Esophagus (tissue), 2 donors: Measurements from ENCODE around the gene HES2. TPM values are rescaled to one million over a fixed set of nuclear protein-coding genes. Genes with fewer than 3 reads are reported as not detected.
A peak's percentile ranks its signal among the peaks of the same experiment; 100 is the strongest.
"Not testable (repeated sequence)": the region's sequence is repeated elsewhere in the genome, so short reads cannot be mapped to it uniquely, and the experiment has no call there.

Experiments used
- H3K27ac ChIP-seq, 2 donors: one replicate each; pipeline ENCODE4 v1.5.1; 2013; ENCODE audit warnings: low read depth in 2 of 2, mild to moderate bottlenecking in 2 of 2, inconsistent platforms in 1 of 2, low read length in 1 of 2, moderate library complexity in 1 of 2
- H3K27me3 ChIP-seq, 2 donors: one replicate each; pipeline ENCODE4 v1.6.1; 2013; ENCODE audit warnings: low read length in 2 of 2, control low read depth in 1 of 2, mild to moderate bottlenecking in 1 of 2; ENCODE audit not compliant: insufficient read depth in 2 of 2, control insufficient read depth in 1 of 2
- H3K36me3 ChIP-seq, 2 donors: one replicate each; pipeline ENCODE4 v1.6.1; 2013; ENCODE audit warnings: low read length in 1 of 2; ENCODE audit not compliant: control insufficient read depth in 2 of 2, insufficient read depth in 2 of 2
- H3K4me1 ChIP-seq, 2 donors: one replicate each; pipeline ENCODE4 v1.6.1; 2013; ENCODE audit warnings: low read length in 1 of 2; ENCODE audit not compliant: control insufficient read depth in 2 of 2, insufficient read depth in 2 of 2
- H3K4me3 ChIP-seq, 2 donors: one replicate each; pipeline ENCODE4 v1.5.1; 2013; ENCODE audit warnings: low read length in 2 of 2, mild to moderate bottlenecking in 2 of 2, low read depth in 1 of 2, moderate library complexity in 1 of 2
- H3K9me3 ChIP-seq, 2 donors: one replicate each; pipeline ENCODE4 v1.6.1; 2013; ENCODE audit warnings: mild to moderate bottlenecking in 2 of 2, low read depth in 1 of 2, low read length in 1 of 2, moderate library complexity in 1 of 2; ENCODE audit not compliant: control insufficient read depth in 2 of 2, insufficient read depth in 1 of 2
- WGBS, 2 donors: extraction: QIAGEN DNeasy Blood & Tissue Kit; methylation state at CpG; one replicate each; pipeline ENCODE4 v1.1.7; 2013; 5-methylcytosine and 5-hydroxymethylcytosine counted together
- polyA plus RNA-seq, 2 donors: library from polyadenylated mRNA; stranded (reverse); fragments of 200-250 nt; gene quantifications; one replicate each; pipeline ENCODE4 v1.2.3, GENCODE V29; 2013
- donor health status: healthy with polysubstance abuse.
- donor health status: Bipolar disorder and iron deficiency.

HES2 gene
- polyA plus RNA-seq, 2 donors = 34.2 to 34.3 TPM

GRCh38 chr1:6454856-6455751, 35.4 kb upstream of the HES2 start:
- H3K36me3 ChIP-seq = no peaks in the 10 kb centered on the region
- H3K4me1 ChIP-seq = peaks cover 7 to 8% of the 10 kb centered on the region in 2 donors
- no peaks in the 10 kb centered on the region for H3K9me3 ChIP-seq
- no peaks in the 10 kb centered on the region for H3K27me3 ChIP-seq
- H3K27ac ChIP-seq = no peak overlapping the region
- WGBS, 2 donors = 5 to 16% methylated on average over 98 to 115 of the region's 115 CpGs
- H3K4me3 ChIP-seq = peak overlapping the region; percentile 6 to 20

- WGBS, 2 donors = 16 to 21% methylated on average over 82 to 85 of the region's 85 CpGs
- H3K27ac ChIP-seq, H3K4me1 ChIP-seq, H3K27me3 ChIP-seq, H3K9me3 ChIP-seq, H3K36me3 ChIP-seq: not testable (repeated sequence)
- peak overlapping the region in 1 of 2 donors; percentile 20 for H3K4me3 ChIP-seq
Measured at GRCh38 chr1:6453895-6454855, 34.5 kb upstream of the HES2 start.

- peaks cover 0 to 9% of the 10 kb centered on the region in 2 donors for H3K27me3 ChIP-seq
- WGBS, 2 donors = 66 to 71% methylated on average over 6 of the region's 6 CpGs
Measured at GRCh38 chr1:6450943-6451373, 31.2 kb upstream of the HES2 start.

GRCh38 chr1:6450486-6450885, 30.8 kb upstream of the HES2 start:
- H3K9me3 ChIP-seq, H3K4me3 ChIP-seq, H3K27ac ChIP-seq, H3K27me3 ChIP-seq, H3K36me3 ChIP-seq: not testable (repeated sequence)
- H3K4me1 ChIP-seq = peaks cover 8 to 20% of the 10 kb centered on the region in 2 donors
- 53 to 58% methylated on average over 6 to 10 of the region's 10 CpGs for WGBS, 2 donors

More at GRCh38 chr1:6450943-6451373, 31.2 kb upstream of the HES2 start:
- H3K4me1 ChIP-seq = peaks cover 10 to 22% of the 10 kb centered on the region in 2 donors
- no peaks in the 10 kb centered on the region for H3K9me3 ChIP-seq
- no peak overlapping the region for H3K4me3 ChIP-seq
- no peak overlapping the region for H3K27ac ChIP-seq
- no peaks in the 10 kb centered on the region for H3K36me3 ChIP-seq

GRCh38 chr1:6450005-6450450, 30.3 kb upstream of the HES2 start:
- Histone ChIP-seq H3K27ac (no peak overlapping the region), H3K4me3 (no peak overlapping the region), H3K36me3 (no peaks in the 10 kb centered on the region), H3K9me3 (no peaks in the 10 kb centered on the region), H3K27me3 (peaks cover 0 to 9% of the 10 kb centered on the region in 2 donors), H3K4me1 (peaks cover 6 to 16% of the 10 kb centered on the region in 2 donors)
- 54 to 58% methylated on average over 6 to 7 of the region's 7 CpGs for WGBS, 2 donors

GRCh38 chr1:6448749-6449631, 29.3 kb upstream of the HES2 start:
- Histone ChIP-seq H3K4me1 (peaks cover 6 to 14% of the 10 kb centered on the region in 2 donors), H3K27me3 (peaks cover 0 to 9% of the 10 kb centered on the region in 2 donors), H3K9me3 (no peaks in the 10 kb centered on the region), H3K27ac (no peak overlapping the region), H3K36me3 (peaks cover 0 to 6% of the 10 kb centered on the region in 2 donors), H3K4me3 (peak overlapping the region; percentile 13 to 34)
- 7 to 24% methylated on average over 20 to 66 of the region's 66 CpGs for WGBS, 2 donors

GRCh38 chr1:6447818-6448748, 28.4 kb upstream of the HES2 start:
- peaks cover 0 to 6% of the 10 kb centered on the region in 2 donors for H3K36me3 ChIP-seq
- H3K27ac ChIP-seq = no peak overlapping the region
- 1 to 2% methylated on average over 51 to 68 of the region's 68 CpGs for WGBS, 2 donors
- peaks cover 0 to 9% of the 10 kb centered on the region in 2 donors for H3K27me3 ChIP-seq
- H3K4me3 ChIP-seq = peak overlapping the region in 1 of 2 donors; percentile 34
- H3K4me1 ChIP-seq = peaks cover 6 to 14% of the 10 kb centered on the region in 2 donors
- no peaks in the 10 kb centered on the region for H3K9me3 ChIP-seq
